HG03378 (cell line): ENCODE data around the gene PRLHR.
"Not testable (repeated sequence)": the region's sequence is repeated elsewhere in the genome, so short reads cannot be mapped to it uniquely, and the experiment has no call there.

Source experiments
- ATAC-seq: cut with Tn5 transposase; IDR thresholded peaks from one replicate; pipeline ENCODE4 v1.9.1; 2021; ENCODE audit warnings: mild to moderate bottlenecking, moderate library complexity; ENCODE audit not compliant: unreplicated experiment

PRLHR gene

DNA sequence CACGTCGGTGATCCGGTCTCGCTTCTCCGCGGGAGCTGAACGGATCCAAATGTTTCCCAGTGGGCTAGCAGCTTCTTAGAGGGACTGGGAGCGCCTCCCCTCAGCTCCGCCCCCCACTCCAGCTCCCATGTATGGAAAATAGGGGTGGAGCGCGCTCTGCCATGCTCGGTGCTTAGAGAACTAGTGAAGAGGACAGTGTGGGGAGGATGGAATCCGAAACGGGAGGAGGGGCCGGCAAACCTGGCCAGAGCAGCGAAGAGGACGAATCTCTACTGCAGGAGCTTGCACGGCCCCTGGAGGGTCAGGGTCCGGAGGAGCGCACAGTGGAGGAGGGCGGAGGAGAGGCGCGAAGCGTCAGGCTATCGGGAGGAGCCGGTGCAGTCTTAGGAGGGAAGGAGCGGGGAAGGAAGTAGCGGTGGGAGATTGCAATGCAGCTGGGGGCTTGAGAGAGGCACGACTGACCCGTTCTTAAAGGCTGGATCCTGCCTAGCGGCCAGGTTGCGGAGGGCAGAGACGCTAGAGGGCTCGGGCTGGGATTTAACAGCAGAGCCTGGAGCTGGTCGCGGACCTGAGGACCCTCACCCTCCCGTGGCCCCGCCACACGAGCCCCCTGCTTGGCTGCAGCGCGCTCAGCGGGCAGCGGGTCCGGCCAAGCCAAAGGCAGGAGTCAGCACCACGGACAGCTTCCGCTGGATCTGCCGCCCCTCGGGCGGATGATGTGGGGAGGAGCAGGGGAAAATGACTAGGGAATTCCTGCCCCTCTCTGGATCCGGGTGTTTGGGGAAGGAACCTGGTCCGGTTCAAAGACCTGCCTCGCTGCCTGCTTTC, at the start of gene PRLHR:
PRLHR (minus strand) TSS at position 51 of the 828 bp plus-strand sequence. CDS start 404 bp downstream, outside the sequence.
- ATAC-seq: no peak

DNA sequence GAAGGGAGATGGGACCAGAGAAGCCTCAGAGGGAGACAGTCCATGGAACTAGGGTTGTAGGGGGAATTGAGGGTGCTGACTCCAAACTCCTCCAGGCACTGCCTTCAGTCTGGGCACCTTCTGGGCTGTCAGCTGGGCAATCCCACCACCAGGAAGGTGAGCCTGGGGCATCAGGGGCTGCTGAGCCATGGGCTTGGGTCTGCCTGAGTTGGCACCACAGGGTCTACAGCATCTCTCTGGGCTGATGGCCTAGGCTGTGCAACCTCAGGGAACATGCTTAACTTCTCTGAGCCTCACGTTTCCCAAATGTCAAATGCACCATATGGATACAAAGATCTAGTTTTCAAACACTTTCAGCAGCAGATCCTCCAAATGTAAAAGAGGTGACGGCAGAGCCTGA, 46.8 kb upstream of the PRLHR start:
- ATAC-seq: no peak

DNA sequence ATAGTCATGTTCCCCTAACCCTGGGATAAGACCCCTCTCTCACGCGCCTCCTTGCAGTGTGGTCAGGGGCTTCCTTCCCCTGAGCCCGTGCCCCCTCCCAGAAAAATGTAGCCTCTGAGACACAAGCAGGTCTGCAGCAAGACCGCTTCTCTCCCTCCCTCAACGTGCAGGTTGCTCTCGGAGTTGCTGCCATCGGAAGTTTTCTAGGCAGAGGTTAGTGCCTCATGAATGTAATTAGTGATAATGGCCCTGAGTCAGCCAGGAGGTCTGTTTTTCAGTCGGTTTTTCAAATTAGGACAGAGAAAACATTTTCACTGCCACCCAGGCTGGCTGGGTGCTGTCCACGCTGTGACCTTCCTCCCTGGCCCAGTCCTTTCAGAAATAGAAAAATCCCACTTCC, 43.2 kb upstream of the PRLHR start:
- ATAC-seq: no peak

DNA sequence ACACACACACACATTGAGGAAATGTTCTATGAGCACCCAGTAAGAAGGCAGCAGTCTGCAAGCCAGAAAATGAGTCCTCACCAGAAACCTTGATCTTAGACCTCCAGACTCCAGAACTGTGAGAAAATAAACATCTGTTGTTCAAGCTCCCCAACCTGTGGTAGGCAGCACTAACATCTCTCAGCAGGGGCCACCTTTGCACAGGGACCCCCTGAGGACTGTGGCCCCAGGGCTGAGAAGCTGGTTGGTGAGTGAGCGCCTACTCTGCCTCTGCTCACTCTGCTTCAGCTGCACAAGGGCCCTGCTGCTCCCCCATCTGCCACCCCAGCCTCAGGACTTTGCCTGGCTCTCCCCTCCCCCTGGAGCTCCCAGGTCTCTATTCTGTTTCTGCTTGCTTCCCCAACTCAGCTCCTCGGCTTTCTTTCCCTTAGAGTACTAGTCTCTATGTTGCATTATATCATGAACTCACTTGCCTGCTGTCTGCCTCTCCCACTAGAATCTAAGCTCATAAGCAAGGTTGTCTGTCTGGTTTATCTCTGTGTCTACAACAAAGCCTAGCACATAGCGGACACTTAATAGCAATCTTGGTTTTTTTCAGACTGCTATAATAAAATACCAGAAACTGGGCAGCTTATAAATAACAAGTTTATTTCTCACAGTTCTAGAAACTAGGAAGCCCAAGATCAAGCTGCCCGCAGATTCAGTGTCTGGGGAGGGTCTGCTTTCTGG, 40.4 kb upstream of the PRLHR start:
- no peak for ATAC-seq

DNA sequence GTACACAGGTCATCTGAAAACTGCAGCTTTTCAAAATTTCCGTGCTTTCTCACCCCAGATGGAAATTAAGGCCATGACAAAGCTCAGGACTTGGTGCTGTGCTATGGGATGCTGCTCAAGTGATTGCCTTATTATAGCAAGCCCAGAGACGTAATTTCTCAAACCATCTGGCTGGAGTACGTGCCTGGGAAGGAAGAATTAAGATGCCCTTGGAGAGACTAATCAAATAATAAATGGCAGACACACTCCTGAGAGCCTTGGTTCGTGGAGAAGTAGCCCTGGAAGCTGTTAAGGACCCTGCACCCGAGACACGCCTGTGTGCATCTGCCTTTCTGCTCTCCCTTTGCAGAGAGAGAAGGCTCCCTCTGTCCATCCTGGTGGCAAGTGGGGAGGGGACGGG, 38.3 kb upstream of the PRLHR start:
- no peak for ATAC-seq

DNA sequence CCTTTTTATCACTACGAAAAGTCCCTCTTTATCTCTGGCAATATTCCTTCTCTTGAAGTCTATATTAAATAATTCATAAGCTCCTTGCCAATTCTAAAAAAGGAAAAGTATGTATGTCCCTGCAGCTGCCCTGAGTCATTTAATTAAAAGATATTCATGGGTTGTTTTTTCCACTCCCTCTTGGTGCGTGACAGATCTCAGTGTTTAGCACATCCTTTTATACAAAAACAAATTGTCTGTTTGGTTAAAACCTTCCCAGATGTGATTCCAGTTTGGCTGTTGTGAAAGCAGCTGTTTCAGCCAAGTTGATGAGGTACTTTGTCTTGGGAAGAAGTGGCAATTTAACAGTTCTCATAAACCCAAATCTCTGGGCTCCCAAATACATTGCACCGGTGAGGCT, 33.8 kb upstream of the PRLHR start:
- ATAC-seq: no peak

DNA sequence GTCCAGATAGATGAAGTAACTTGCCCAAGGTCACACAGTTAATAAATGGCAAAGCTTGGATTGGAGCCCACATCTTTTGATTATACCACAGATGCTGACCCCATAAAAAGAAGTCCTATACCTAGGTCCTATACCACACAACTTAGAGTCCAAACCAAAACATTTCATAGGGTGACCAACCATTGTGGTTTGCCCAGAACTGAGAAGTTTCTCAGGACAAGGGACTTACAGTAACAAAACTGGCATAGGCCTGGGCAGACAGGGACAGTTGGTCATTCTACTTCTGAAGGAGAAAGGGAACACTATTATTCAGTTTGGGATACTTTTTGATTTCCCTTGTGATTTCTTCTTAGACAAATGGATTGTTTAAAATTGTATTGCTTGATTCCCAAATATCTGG, 32.9 kb upstream of the PRLHR start:
- ATAC-seq: no peak

DNA sequence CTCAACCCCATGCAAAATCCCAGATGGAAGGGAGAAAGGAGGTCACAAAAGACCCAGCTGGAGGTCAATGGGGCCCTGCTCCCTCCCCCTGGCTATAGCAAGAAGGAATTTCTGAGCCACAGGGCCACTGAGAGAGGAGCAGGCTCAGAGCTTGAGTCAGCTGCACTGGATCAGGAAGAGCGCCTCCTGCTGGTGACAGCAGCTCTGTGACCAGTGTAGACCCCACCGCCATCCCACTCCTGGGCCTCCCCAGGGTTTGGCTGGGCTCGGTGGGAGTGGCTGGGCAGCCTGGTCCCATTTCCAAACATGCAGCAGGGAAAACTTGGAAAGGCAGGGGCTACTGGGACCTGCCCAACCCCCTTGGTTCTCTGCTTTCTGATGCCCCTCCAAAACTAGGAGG, 31.5 kb upstream of the PRLHR start:
- no peak for ATAC-seq

DNA sequence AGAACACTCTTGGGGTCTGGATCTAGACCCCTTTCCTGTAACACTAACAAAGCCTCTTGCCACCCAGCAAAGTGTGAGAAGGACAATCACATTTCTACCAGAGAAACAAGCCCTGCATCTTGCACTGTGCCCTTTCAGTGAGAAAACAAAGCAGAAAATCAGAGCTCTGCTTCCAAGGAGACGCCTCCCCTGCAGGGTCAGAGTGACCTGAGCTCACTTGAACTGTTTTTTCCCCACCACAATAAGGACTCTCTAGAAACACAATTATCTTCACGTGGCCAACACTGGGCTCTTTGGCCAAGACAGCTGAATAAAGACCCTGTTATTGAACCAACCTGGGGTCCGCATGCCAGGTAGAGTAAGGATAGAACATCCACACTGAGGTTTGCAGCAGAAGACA, 30.1 kb upstream of the PRLHR start:
- ATAC-seq: no peak

DNA sequence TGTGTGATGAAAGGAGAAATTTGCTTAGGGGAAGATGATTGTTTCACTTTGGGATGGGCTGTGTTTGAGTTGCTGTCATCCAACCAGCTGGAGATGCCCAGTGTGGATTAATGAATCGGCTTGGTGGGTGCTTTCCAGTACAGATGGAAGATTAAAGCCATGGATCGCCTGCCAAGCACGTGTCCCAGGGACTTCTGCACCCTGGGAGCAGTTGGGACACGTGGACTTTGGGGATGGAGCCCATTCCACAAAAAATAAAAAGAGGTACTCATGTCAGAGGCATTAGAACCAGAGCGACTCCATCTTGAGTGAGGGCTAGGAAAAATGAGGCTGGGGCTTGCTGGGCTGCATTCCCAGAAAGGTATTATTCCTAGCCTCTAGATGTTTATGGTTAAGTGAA, 29.3 kb upstream of the PRLHR start:
- ATAC-seq: no peak

DNA sequence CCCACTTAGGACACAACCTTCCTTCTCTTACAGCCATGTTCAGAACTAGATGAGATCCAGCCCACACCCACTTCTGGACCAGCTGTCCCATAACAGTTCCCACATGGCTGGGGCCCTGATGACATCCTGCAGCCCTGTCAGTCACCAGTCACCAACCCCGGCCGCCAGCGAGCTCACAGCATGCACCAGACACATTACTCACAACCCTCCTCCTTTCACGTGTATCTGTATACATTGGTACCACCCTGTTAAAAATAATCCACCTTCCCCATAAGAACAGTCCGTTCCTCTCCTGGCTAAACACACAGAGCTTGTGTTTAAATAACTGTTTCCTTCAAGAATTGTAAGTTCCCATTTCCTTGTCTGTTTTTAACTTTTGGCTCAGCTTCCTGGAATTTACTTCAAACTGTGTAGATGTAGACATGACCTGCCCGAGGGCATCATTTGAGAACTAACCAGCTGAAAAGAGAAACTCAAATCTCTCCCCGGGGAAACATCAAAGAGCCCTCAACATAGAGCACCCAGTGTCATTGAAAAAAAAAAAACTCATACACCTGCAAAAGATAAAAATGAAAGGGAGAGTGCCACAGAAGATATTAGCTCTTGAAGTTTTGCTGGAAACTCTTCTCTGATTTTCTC, 26.0 kb upstream of the PRLHR start:
- no peak for ATAC-seq

DNA sequence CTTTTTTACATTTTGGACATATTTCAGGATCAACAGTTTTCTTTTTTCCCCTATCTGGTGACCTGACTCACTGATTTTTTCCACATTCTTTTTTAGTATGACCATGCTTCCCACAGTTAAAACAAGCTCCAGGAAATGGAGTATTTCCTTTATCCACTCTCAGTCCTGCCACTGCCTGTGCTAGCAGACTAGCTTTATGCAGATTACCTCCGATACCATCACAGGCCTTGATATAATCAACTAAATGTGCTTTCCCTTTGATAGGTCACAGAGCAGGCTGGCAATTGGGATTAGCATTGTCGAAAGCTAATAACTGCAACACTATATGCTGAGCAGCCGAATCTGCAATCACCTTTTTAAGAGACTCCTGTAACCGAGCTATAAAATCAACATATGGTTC, 18.4 kb upstream of the PRLHR start:
- not testable (repeated sequence) for ATAC-seq

DNA sequence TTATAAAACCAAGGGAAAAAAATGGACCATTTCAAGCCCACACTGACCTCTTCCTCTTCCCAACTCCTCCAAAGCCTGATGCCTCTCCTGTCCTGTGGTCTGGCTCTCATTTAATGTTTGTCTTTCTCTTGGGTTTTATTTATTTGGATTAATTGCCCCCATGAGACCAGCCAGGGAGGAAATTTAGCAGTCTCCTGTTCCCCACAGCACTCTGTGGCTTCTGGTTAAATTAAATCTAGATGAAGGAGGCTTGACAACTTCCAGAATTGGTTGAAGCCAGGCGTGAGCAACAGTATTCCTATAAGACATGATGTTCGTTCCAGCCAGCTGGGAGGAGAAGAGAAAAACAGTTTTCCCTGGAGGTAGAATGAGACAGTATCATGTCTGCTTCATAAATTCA, 15.1 kb upstream of the PRLHR start:
- no peak for ATAC-seq

DNA sequence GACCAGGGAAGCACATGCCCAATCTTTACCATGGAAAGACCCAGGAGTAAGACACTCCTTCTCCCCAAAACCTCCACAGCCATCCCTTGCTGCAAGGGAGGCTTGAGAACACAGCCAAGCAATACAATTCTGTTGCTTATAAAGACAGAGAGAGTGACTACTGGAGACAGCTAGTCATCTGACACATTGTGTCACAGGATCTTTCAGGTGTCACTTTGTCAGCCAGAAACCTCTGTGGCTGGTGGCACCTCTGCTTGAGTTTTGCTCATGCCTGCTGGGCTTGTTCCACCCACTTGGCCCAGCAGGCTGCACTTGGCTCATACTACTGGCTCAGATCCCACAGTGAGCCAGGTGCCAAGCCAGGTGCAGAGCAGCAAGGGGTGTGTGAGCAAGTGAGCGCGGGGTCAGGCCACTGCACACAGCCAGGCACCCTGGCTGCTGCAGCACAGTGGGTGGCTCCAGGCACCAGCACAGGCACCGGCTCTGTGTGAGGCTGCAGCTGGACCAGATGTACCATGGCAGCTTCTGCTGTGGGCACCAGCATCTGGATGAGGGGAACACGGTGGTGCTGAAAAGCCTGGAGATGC, 12.4 kb upstream of the PRLHR start:
- ATAC-seq: no peak

DNA sequence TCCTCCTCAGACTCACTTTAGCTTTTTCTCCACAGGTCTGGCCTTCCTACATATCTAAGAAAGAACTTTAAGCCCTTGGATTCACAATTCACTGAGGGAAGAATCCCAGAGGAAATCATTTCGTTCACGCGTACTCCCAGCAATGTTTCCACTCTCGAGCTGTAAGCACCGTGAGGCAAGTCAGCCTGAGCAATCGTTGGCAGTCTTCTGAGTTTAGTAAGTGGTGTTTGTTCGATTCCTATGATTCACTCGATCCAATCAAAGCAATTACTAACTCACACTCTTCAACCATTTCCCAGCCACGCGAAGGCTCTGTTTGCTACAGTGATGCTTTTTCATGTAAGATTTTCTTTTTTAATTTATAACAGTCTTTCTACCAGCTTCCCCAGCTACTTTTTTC, 10.2 kb upstream of the PRLHR start:
- ATAC-seq: no peak

DNA sequence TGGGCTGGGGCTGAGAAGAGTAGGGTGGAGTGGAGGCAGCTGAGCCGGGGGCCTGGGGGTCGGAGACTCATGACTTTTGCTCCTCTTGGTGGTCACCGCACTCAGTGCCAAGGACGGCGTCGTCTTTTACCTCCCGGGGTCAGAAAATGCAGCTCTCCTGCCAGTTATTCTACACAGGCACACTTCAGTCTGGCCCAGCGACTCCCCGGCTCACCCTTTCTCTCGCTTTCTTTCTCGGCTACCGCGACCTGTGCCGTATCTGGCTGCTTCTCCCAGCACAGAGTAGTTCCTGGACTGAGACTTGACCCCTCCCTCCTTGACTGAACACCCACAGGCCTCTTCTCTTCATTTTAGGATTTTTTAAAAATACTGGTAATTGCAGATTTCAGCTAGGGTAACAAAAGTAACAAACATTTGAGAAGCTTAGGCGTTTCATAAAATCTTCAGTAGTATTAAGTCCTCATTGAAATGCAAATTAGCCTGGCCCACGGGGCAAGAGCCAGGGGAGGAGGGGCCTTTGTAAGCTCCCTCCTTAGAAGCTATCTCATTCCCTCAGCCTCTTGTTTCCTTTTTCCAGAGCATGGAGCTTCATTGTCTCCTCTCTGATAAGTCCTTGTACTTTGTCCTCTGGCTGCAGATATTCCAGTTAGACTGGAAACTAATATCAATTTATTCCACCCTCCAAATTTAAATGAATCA, 1.1 kb upstream of the PRLHR start:
- ATAC-seq: no peak

DNA sequence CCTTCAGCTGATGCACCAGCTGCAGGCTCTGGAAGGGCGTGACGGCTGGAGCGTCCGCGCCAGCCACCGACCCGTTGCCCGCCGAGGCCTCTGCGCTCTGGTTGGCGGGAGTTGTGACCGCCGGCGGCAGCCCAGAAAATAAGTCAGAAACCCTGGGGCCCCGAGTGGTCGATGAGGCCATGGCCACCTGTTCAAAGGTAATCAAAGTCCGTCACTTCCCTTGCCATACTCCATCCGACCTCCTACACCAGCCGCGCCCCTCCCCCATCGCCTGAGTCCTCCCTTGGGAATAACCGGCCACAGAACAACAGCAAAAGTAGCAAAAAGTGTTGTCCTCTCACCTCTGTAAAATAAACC, 406 bp downstream of the PRLHR start:
- no peak for ATAC-seq

DNA sequence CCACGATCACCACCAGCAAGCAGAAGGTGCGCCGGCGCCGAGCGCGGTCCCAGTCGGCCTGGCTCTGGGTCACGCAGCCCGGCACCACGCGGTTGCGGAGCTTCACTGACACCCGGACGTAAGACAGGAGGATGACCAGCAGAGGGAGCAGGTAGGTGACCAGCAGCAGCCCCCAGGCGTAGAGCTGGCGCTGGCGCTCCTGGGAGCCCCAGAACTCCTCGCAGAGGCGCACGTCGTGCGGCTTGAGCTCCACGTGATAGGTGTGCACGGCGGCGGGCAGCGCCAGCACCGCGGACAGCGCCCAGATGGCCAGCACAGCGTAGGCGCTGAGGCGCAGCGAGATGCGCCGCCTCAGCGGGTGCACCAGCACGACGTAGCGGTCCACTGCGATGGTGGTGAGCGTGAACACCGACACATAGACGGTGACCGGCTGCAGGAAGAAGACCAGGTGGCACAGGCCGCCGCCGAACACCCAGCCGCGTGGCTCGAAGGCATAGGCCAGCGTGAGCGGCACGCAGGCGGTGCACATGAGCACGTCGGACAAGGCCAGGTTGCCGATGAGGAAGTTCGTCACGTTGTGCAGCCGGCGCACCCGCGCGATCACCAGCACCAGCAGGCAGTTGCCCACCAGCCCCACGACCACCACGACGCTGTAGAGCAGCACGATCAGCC, 920 bp downstream of the PRLHR start:
- ATAC-seq: no peak

DNA sequence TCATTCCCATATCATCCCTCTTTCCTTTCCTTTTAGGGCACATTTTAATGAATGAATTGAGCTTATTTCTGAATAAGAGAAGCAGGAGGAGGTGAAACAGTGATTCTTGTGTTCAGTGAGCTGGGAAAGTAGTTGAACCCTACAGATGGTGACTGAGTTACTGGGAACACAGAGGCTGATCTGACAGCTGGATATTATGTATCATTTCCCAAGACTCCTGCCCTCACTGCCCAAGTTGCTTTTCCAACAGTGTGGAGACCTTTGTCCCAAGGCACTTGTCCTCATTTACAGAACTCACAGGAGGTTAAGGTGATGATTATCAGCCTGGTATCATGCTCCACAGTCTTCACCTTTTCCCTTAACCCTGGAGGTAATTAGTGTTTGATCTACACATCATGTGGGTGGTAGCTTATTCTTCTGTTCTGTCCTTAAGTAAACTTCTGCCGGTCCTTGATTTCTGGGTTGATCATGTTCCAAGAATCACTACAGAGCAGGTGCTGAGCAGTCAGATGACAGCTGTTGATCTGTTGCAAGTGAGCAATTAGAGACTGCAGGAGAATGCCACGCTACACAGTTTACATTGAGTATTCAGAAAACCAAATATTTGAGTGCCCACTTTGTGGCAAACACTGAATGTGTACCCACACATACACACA, 2.6 kb downstream of the PRLHR start:
- no peak for ATAC-seq

DNA sequence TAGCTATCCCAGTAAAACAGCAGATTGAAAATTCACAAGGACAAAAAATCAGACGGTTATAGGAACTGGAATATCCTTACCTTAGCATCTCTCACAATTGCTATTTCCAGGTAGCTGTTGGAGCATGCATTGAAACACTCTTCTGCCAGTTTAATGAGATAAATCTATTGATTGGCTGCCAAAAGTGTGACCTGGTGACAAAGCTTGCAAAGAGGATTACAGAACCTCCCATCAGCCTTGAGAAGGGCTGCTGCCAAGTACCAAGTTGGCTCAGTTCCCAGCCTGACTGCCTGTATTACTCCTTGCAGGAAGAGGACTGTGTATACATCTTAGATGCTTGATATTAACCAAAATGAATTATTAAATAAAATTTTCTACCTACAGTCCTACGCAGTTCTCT, 5.1 kb downstream of the PRLHR start:
- no peak for ATAC-seq
